Mesendoderm (in vitro differentiated cells): ENCODE results near the gene ZNF587.
A peak's percentile ranks its signal among the peaks of the same experiment; 100 is the strongest.
"Not testable (repeated sequence)": the region's sequence is repeated elsewhere in the genome, so short reads cannot be mapped to it uniquely, and the experiment has no call there.

Experiments used
- DNase-seq: peaks from one replicate; pipeline ENCODE4 v3.0.0; 2013
- H2AK5ac ChIP-seq: 2 replicates; pipeline ENCODE4 v1.6.1; 2013; ENCODE audit warnings: low read length, inconsistent platforms
- H2BK120ac ChIP-seq: 2 replicates; pipeline ENCODE4 v1.6.1; 2013; ENCODE audit warnings: low read depth, mild to moderate bottlenecking, low read length, moderate library complexity, mixed read lengths
- H2BK15ac ChIP-seq: replicated peaks from 2 replicates; pipeline ENCODE4 v1.6.1; 2013; ENCODE audit warnings: low read depth, mild to moderate bottlenecking, moderate library complexity
- H2BK5ac ChIP-seq: 2 replicates; pipeline ENCODE4 v1.6.1; 2013; ENCODE audit warnings: low read length, inconsistent platforms
- H3K18ac ChIP-seq: 2 replicates; pipeline ENCODE4 v1.6.1; 2013; ENCODE audit warnings: mild to moderate bottlenecking, low read length, mixed read lengths
- H3K23ac ChIP-seq: one replicate; pipeline ENCODE4 v1.6.1; 2013; ENCODE audit warnings: low read length
- H3K27ac ChIP-seq: 2 replicates; pipeline ENCODE4 v1.5.1; 2013; ENCODE audit warnings: low read depth, mild to moderate bottlenecking, inconsistent platforms, low read length, moderate library complexity
- H3K27me3 ChIP-seq: 2 replicates; pipeline ENCODE4 v1.6.1; 2013; ENCODE audit warnings: low read length, control low read depth, mild to moderate bottlenecking, inconsistent platforms; ENCODE audit not compliant: insufficient read depth, poor library complexity
- H3K36me3 ChIP-seq: 2 replicates; pipeline ENCODE4 v1.6.1; 2013; ENCODE audit warnings: low read length, inconsistent platforms; ENCODE audit not compliant: control insufficient read depth, insufficient read depth
- H3K4ac ChIP-seq: one replicate; pipeline ENCODE4 v1.6.1; 2013; ENCODE audit warnings: low read depth, mild to moderate bottlenecking, low read length, moderate library complexity
- H3K4me1 ChIP-seq: 2 replicates; pipeline ENCODE4 v1.6.1; 2013; ENCODE audit warnings: low read depth, low read length, inconsistent platforms; ENCODE audit not compliant: control insufficient read depth
- H3K4me2 ChIP-seq: 2 replicates; pipeline ENCODE4 v1.6.1; 2013; ENCODE audit warnings: low read length
- H3K4me3 ChIP-seq: 2 replicates; pipeline ENCODE4 v1.5.1; 2013; ENCODE audit warnings: mild to moderate bottlenecking, low read length
- H3K56ac ChIP-seq: one replicate; pipeline ENCODE4 v1.6.1; 2013; ENCODE audit warnings: low read length
- H3K79me1 ChIP-seq: 2 replicates; pipeline ENCODE4 v1.6.1; 2013; ENCODE audit warnings: low read length, inconsistent platforms
- H3K79me2 ChIP-seq: 2 replicates; pipeline ENCODE4 v1.6.1; 2013; ENCODE audit warnings: mild to moderate bottlenecking, low read length; ENCODE audit not compliant: control insufficient read depth, insufficient read depth
- H3K9ac ChIP-seq: 2 replicates; pipeline ENCODE4 v1.6.1; 2013; ENCODE audit warnings: low read length, inconsistent platforms
- H4K5ac ChIP-seq: one replicate; pipeline ENCODE4 v1.6.1; 2013; ENCODE audit warnings: low read length
- H4K8ac ChIP-seq: one replicate; pipeline ENCODE4 v1.6.1; 2013; ENCODE audit warnings: low read depth, mild to moderate bottlenecking, control low read depth, low read length, moderate library complexity
- WGBS: extraction: QIAGEN DNeasy Blood & Tissue Kit; methylation state at CpG from one replicate; pipeline ENCODE4 v1.1.7; 2013; ENCODE audit warnings: low lambda C conversion rate, missing lambda C conversion rate; ENCODE audit not compliant: insufficient coverage; ENCODE audit errors: extremely low coverage; 5-methylcytosine and 5-hydroxymethylcytosine counted together

ZNF587 gene

DNA sequence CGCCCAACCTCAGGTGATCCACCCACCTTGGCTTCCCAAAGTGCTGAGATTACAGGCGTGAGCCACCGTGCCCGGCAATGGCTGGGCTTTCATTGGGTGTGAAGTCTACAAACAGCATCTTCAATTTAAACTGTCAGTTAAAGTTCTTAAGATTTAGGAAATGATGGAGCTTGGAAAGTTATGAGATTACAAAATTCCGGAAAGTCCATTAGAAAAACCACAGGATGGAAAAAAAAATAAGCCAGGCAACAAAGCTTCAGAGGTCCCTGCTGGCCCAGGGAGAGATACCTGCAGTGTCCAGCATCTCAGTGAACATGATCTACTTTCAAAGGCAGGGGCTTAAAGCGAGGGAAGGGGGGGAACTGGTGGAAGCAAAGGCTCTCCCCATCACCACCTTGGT is 24.1 kb upstream of the ZNF587 start:
- no peak overlapping the region for H3K4ac ChIP-seq
- H3K79me2 ChIP-seq = peaks cover 63% of the 10 kb centered on the region
- no peak overlapping the region for H3K18ac ChIP-seq

DNA sequence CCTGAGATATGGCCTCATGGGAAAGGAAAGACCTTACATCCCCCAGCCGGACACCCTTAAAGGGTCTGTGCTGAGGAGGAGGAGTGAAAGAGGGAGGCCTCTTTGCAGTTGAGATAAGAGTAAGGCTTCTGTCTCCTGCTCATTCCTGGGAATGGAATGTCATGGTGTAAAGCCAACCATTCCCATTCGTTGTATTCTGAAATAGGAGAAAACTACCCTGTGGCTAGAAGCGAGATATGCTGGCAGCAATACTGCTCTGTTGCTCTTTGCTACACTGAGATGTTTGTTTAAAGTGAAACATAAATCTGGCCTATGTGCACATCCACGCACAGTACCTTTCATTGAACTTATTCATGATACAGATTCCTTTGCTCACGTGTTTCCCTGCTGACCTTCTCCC is 20.3 kb upstream of the ZNF587 start:
- H3K18ac ChIP-seq = no peak overlapping the region
- no peak overlapping the region for H4K8ac ChIP-seq
- no peak overlapping the region for H3K4ac ChIP-seq
- no peaks in the 10 kb centered on the region for H3K36me3 ChIP-seq
- peak overlapping the region; percentile 0 for H3K9ac ChIP-seq
- H3K4me1 ChIP-seq = peaks cover 3% of the 10 kb centered on the region
- peak; percentile 90 for DNase-seq
- H3K4me2 ChIP-seq = no peak overlapping the region
- H3K27ac ChIP-seq = peak overlapping the region; percentile 88
- H3K56ac ChIP-seq = peak overlapping the region; percentile 3
- peaks cover 4% of the 10 kb centered on the region for H3K79me1 ChIP-seq
- H3K27me3 ChIP-seq = no peaks in the 10 kb centered on the region
- H2BK120ac ChIP-seq = peak overlapping the region; percentile 51
- H3K23ac ChIP-seq = no peak overlapping the region
- no peak overlapping the region for H3K4me3 ChIP-seq
- WGBS = no CpG with 5 or more reads among the region's 5 CpGs
- no peak overlapping the region for H4K5ac ChIP-seq
- no peak overlapping the region for H2BK15ac ChIP-seq
- no peak overlapping the region for H2AK5ac ChIP-seq
- H2BK5ac ChIP-seq = no peak overlapping the region
- peaks cover 52% of the 10 kb centered on the region for H3K79me2 ChIP-seq

More for the DNA sequence above, 24.1 kb upstream of the ZNF587 start:
- no peak overlapping the region for H2BK15ac ChIP-seq
- H3K4me3 ChIP-seq = no peak overlapping the region
- H3K23ac ChIP-seq = no peak overlapping the region
- H2BK5ac ChIP-seq = no peak overlapping the region
- no CpG with 5 or more reads among the region's 6 CpGs for WGBS
- DNase-seq = no peak
- H3K79me1 ChIP-seq = peaks cover 6% of the 10 kb centered on the region
- no peak overlapping the region for H2AK5ac ChIP-seq
- no peak overlapping the region for H3K4me2 ChIP-seq
- no peak overlapping the region for H2BK120ac ChIP-seq
- H3K27me3 ChIP-seq = no peaks in the 10 kb centered on the region
- H4K8ac ChIP-seq = no peak overlapping the region
- H3K4me1 ChIP-seq = peaks cover 2% of the 10 kb centered on the region
- H3K27ac ChIP-seq = no peak overlapping the region
- H3K36me3 ChIP-seq = peaks cover 2% of the 10 kb centered on the region
- H3K56ac ChIP-seq = no peak overlapping the region
- H4K5ac ChIP-seq = no peak overlapping the region
- no peak overlapping the region for H3K9ac ChIP-seq

DNA sequence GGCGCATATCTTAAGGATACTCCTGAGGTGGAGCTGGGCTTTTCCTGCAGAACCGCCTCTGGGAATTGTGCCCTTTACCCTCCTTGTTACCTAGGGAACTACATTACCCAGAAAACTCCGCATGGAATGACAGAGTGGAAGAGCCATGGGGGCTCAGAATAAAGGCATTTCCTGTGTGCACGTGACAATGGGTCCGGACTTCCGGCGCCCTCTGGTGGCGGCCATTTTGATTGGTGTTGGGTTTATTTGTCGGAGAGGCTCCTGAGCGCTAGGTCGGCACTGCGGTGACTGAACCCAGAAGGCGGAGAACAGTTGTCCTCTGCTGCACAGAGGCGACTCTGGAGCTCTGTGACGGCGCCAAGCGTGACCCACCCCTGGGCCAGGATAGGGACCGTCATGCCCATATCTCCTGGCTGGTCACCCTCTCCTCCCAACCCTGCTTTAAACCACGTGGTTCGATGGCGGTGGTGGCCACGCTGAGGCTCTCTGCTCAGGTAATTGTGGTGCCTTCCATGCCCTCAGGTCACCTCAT is 19.5 kb upstream of the ZNF587 start, which contains the start of gene ZNF587B:
ZNF587B (plus strand) TSS at position 229 of the 532 bp plus-strand sequence; CDS start at position 459, 230 bp downstream.
- Histone ChIP-seq H3K79me2 (peaks cover 46% of the 10 kb centered on the region), H3K27ac (peak within 1 kb of the TSS; percentile 96)
- no CpG with 5 or more reads among the region's 22 CpGs for WGBS

DNA sequence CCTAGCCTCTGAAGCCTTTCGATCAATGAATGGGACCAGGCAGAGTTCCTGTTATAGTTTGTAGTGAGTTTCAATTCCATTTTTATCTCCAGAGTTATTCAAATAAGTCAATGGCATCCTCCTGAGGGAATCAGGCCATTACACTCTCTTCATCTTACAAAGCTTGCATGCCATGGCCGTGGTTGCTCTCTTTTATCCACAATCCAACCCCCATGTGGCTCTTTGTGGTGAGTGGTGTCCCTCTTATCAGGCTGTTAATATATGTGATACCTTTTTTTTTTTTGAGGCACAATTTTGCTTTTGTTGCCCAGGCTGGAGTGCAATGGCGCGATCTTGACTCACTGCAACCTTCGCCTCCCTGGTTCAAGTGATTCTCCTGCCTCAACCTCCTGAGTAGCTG is 12.7 kb upstream of the ZNF587 start:
- WGBS = no CpG with 5 or more reads among the region's 5 CpGs
- H3K23ac ChIP-seq, H2BK15ac ChIP-seq, H4K8ac ChIP-seq, H3K18ac ChIP-seq, H4K5ac ChIP-seq, H3K4me2 ChIP-seq, H3K36me3 ChIP-seq, H3K56ac ChIP-seq, H3K27me3 ChIP-seq, H2BK120ac ChIP-seq, H3K4me1 ChIP-seq, H3K27ac ChIP-seq, H2BK5ac ChIP-seq, H3K4me3 ChIP-seq, H3K9ac ChIP-seq, H3K4ac ChIP-seq, H3K79me1 ChIP-seq, DNase-seq, H2AK5ac ChIP-seq: not testable (repeated sequence)
- H3K79me2 ChIP-seq = peaks cover 44% of the 10 kb centered on the region

More for the DNA sequence above, 19.5 kb upstream of the ZNF587 start, which contains the start of gene ZNF587B:
- Histone ChIP-seq H3K4me2 (peak within 1 kb of the TSS; percentile 98), H3K18ac (peak within 1 kb of the TSS; percentile 71), H3K4me1 (peaks cover 3% of the 10 kb centered on the region), H3K9ac (peak within 1 kb of the TSS; percentile 93), H3K56ac (peak within 1 kb of the TSS; percentile 95), H2AK5ac (peak within 1 kb of the TSS; percentile 91), H3K23ac (peak within 1 kb of the TSS; percentile 86), H2BK5ac (peak within 1 kb of the TSS; percentile 88), H4K5ac (peak within 1 kb of the TSS; percentile 98), H4K8ac (peak within 1 kb of the TSS; percentile 68), H3K27me3 (no peaks in the 10 kb centered on the region), H2BK120ac (peak within 1 kb of the TSS; percentile 66), H3K36me3 (no peaks in the 10 kb centered on the region), H2BK15ac (no peak within 1 kb of the TSS), H3K79me1 (peaks cover 4% of the 10 kb centered on the region), H3K4ac (peak within 1 kb of the TSS; percentile 81), H3K4me3 (peak within 1 kb of the TSS; percentile 70)
- DNase-seq = peak; percentile 100

DNA sequence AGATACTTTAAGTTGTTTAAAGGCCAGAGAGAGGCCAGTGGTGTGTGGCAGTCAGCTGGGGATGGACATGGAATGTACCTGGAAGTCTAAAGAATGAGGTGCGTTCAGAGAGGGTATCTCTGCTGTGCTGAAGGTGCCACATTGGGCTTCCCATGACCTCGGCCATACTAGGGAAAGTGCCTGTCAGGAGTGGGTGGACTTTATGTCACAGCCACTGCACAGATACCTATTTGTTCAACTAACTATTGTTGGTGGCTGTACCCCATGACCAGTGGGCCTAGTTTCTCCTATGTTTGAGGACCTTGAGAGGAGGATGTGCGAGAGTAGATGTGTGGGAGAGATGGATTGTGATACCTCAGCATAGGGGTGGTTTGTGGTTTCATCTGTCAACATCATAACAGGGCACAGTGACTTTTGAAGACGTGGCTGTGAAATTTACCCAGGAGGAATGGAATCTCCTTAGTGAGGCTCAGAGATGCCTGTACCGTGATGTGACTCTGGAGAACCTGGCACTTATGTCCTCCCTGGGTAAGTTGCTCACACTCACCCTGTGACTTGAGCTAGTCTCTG is 11.0 kb upstream of the ZNF587 start:
- H4K8ac ChIP-seq, H2BK5ac ChIP-seq, H3K18ac ChIP-seq, DNase-seq, H3K56ac ChIP-seq, H3K4me3 ChIP-seq, H3K4me2 ChIP-seq, H2BK120ac ChIP-seq, H2AK5ac ChIP-seq, H4K5ac ChIP-seq, H3K23ac ChIP-seq, H3K9ac ChIP-seq, H2BK15ac ChIP-seq, H3K79me1 ChIP-seq, H3K27ac ChIP-seq, H3K4ac ChIP-seq, H3K27me3 ChIP-seq, H3K4me1 ChIP-seq: not testable (repeated sequence)
- H3K36me3 ChIP-seq = peaks cover 13% of the 10 kb centered on the region
- peaks cover 45% of the 10 kb centered on the region for H3K79me2 ChIP-seq
- no CpG with 5 or more reads among the region's 5 CpGs for WGBS
